HEK293 (cell line): Measurements from ENCODE around the gene PSMA7.

Source experiments
- CTCF ChIP-seq: fragments of 450-650 bp; formaldehyde crosslinking; IDR thresholded peaks from 2 replicates; pipeline ENCODE4 v1.5.1; 2016; ENCODE audit warnings: missing biosample characterization, missing genetic modification characterization
- KLF9 ChIP-seq: fragments of 450-650 bp; formaldehyde crosslinking; IDR thresholded peaks from 2 replicates; pipeline ENCODE4 v1.5.1; 2016; ENCODE audit warnings: missing biosample characterization, missing genetic modification characterization, low read depth
- REST ChIP-seq: fragments of 450-650 bp; formaldehyde crosslinking; IDR thresholded peaks from 2 replicates; pipeline ENCODE4 v1.5.1; 2016; ENCODE audit warnings: missing biosample characterization, missing genetic modification characterization
- SP3 ChIP-seq: fragments of 450-650 bp; formaldehyde crosslinking; IDR thresholded peaks from 2 replicates; pipeline ENCODE4 v1.5.1; 2016; ENCODE audit warnings: missing biosample characterization, missing genetic modification characterization
- ZBTB1 ChIP-seq: fragments of 450-650 bp; formaldehyde crosslinking; IDR thresholded peaks from 2 replicates; pipeline ENCODE4 v1.5.1; 2016; ENCODE audit warnings: missing biosample characterization, missing genetic modification characterization
- ZBTB21 ChIP-seq: fragments of 450-650 bp; formaldehyde crosslinking; IDR thresholded peaks from 2 replicates; pipeline ENCODE4 v1.5.1; 2017; ENCODE audit warnings: missing biosample characterization, missing genetic modification characterization
- ZNF114 ChIP-seq: fragments of 450-650 bp; formaldehyde crosslinking; IDR thresholded peaks from 2 replicates; pipeline ENCODE4 v1.5.0; 2017; ENCODE audit warnings: missing biosample characterization, missing genetic modification characterization
- ZNF292 ChIP-seq: fragments of 450-650 bp; formaldehyde crosslinking; IDR thresholded peaks from 2 replicates; pipeline ENCODE4 v1.5.1; 2016; ENCODE audit warnings: low read depth, missing biosample characterization, missing genetic modification characterization, borderline replicate concordance
- ZNF426 ChIP-seq: fragments of 450-650 bp; formaldehyde crosslinking; IDR thresholded peaks from 2 replicates; pipeline ENCODE4 v1.5.1; 2017; ENCODE audit warnings: missing biosample characterization, missing genetic modification characterization, mild to moderate bottlenecking, inconsistent platforms, moderate library complexity
- ZNF660 ChIP-seq: fragments of 450-650 bp; IDR thresholded peaks from 2 replicates; pipeline ENCODE4 v1.5.1; 2018; ENCODE audit warnings: missing biosample characterization, mild to moderate bottlenecking, missing genetic modification characterization
- ZNF692 ChIP-seq: fragments of 450-650 bp; formaldehyde crosslinking; IDR thresholded peaks from 2 replicates; pipeline ENCODE4 v1.5.1; 2016; ENCODE audit warnings: missing biosample characterization, missing genetic modification characterization
- ZNF776 ChIP-seq: fragments of 450-650 bp; formaldehyde crosslinking; IDR thresholded peaks from 2 replicates; pipeline ENCODE4 v1.5.0; 2017; ENCODE audit warnings: missing biosample characterization, missing genetic modification characterization, borderline replicate concordance

- TF ChIP-seq ZNF292 (tag by site-specific recombination): no peak
- TF ChIP-seq CTCF (tag by site-specific recombination): no peak
- TF ChIP-seq SP3: no peak
- TF ChIP-seq ZNF692: no peak
- no peak for TF ChIP-seq ZBTB1 (tag by site-specific recombination)
- no peak for TF ChIP-seq ZNF426 (tag by site-specific recombination)
- no peak for TF ChIP-seq ZNF660
- TF ChIP-seq REST: no peak
- no peak for TF ChIP-seq ZBTB21 (tag by site-specific recombination)
- TF ChIP-seq ZNF776 (tag by site-specific recombination): no peak
- no peak for TF ChIP-seq KLF9 (tag by site-specific recombination)
- TF ChIP-seq ZNF114: no peak
Measured at GRCh38 chr20:62116558-62117361, 26.4 kb downstream of the PSMA7 start.
